ENCODE data around the gene DHCR7.
A peak's percentile ranks its signal among the peaks of the same experiment; 100 is the strongest.

DHCR7 gene

GRCh38 chr11:71456294-71456693 lies 8.1 kb upstream of the DHCR7 start:
- no peak for DNase-seq

DNA sequence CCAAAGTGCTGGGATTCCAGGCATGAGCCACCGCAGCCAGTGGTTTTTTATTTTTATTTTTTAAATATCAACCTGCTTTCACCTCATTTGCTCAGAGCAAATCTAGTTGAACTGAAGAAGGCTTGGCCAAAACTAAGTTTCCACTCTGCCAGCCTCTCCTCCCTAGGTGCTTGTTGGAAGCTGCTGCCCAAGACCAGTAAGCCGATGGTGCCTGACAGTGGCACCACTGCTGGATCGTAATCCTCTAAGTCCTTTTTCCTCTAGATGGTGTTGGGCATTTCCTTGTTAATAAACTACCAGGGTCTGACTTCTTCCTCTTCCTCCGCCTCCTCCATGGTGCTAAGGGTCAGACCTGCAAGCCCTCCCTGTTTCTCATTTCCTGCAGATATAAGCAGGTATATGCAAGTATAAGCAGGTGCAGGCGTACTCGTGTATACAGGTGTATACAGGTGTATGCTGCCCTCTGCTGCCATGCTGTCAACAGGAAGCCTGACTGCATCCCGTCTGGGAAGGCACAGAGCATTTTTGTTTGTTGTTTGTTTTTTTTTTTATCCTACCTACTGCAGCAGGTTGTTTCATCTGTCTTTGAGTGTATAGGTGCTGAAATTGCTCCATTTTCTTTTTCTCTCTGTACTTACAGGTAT lies 6.4 kb upstream of the DHCR7 start:
- DNase-seq, result no peak

DNA sequence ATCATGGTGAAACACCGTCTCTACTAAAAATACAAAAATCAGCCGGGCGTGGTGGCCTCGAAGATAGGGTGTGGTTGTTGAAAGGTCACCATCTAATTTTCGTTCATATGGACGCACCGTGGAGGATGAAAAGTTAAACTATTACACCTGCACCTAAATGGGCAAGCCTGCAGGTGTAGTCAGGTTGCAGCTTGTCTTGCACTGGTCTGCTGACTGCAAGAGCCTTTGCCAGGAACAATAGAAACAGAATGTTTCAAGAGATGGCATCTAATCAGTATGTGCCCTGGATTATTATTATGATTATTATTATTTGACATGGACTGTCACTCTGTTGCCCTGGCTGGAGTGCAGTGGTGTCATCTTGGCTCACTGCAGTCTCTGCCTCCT lies 5.7 kb upstream of the DHCR7 start:
- no peak for DNase-seq

- peak; percentile 92 for DNase-seq
Measured at GRCh38 chr11:71453037-71453917, 5.1 kb upstream of the DHCR7 start, which contains the start of gene NADSYN1. Gene NADSYN1 (plus strand): TSS chr11:71453203. CDS start chr11:71453297, 94 bp downstream.

- DNase-seq, result peak; percentile 52
Measured at GRCh38 chr11:71452199-71453036, 4.2 kb upstream of the DHCR7 start.

- DNase-seq, result no peak
Measured at GRCh38 chr11:71451596-71452198, 3.5 kb upstream of the DHCR7 start.

DNA sequence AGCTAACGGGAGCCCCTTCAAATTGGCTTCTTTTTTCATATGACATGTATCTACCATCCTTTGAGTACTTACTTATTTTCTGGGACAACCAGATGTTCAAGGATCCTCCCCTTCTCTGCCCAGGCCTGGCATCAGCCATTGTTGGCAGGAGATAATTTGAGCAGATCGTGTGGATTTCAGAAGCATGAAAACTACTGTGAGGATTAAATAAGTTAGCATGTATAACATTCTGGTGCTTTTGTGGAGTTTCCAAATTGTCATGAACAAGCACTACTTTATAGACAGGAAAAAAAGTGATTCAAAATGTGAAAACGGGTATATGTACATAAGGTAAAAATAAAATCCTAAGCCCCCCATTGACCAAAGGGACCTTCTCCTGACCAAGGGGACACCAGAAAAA lies 2.7 kb upstream of the DHCR7 start:
- DNase-seq, result no peak

GRCh38 chr11:71450507-71450906 lies 2.3 kb upstream of the DHCR7 start:
- DNase-seq, result no peak

DNA sequence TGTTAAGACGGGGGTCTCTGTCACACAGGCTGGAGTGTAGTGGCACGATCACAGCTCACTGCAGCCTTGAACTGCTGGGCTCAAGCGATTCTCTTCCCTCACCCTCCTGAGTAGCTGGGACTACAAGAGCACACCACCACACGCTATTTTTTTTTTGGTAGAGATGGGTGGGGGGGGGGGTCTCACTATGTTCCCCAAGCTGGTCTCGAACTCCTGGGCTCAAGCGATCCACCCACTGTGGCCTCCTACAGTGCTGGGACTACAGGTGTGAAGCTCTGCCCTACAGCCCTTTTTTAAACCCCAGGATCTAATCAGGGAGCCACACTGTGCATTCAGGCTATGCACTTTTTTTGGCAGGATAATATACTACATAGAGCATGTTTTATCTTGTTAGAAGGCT lies 1.4 kb upstream of the DHCR7 start:
- DNase-seq, result no peak

DNA sequence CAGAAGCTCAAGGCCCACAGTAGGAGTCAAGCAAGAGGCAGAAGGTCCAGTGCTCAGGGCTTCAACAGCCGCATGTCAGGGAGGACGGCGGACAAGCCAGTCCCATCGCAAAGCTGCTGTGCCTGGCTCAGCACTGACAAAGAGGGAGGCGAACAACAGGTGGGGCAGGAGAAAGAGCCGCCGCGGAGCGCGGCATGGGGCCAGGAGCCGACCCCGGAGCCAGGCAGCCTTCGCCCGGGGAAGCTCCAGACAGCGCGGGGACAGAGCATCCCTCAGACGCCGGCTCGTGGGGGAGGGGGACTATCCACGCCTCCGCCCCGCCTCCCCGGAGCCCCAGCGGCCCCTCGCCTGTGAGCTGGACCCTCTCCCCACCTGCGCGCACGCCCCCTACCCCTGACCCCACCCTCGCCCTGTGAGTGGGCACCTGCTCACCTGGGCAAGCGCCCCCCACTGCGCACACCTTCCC lies 369 bp downstream of the DHCR7 start:
- peak; percentile 23 for DNase-seq

DNA sequence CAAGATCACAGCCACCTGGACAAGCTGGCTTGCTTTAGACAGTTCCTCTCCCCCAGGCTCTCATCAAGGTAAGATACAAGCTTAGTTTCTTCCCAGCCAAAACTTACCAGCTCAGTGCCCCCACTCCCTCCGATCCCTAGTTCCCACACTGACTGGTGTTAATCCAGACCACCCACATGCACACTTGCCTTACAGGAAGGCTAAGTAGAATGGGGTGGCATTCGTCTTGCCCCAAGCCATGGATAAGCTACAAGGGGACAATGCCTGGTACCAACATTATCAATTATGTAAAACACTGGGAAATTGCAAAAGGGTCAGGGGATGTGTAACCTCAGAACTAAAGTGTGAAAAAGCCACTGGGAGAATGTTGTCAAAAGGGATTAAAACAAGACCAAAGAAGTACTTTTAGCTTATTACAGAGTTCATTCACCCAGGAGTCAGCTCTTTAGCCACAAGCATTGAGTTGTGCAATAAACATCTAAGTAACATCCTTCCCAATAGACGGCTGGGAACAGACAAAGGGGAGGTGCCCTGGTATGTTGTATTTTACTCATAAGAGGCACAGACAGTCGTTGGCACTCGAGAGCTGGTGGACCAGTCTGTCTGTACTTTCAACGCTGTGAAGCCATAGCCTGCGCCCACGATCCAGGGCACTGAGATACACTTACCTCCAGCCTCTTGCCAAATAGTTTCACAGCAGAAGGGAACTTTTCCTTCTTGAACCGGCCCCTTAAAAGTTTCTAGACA lies 1.1 kb downstream of the DHCR7 start:
- DNase-seq, result no peak

DNA sequence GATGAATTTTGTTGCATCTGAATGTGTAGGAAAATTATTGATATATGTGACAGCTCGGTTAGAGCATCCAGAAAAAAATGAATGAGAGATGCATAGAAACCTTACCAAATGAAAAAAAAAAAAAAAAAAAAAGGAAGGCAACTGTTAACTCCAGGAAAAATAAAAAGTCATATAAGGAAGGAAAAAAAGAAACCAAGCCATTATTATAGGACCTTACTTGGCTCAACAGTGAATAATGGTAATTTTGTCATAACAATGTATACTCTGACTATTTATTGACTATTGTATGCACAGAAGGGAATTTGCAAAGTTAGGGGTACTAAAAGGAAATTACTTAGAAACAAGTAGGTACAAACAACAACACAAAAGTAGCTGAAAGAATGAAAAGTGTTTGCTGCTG lies 2.0 kb downstream of the DHCR7 start:
- no peak for DNase-seq

DNA sequence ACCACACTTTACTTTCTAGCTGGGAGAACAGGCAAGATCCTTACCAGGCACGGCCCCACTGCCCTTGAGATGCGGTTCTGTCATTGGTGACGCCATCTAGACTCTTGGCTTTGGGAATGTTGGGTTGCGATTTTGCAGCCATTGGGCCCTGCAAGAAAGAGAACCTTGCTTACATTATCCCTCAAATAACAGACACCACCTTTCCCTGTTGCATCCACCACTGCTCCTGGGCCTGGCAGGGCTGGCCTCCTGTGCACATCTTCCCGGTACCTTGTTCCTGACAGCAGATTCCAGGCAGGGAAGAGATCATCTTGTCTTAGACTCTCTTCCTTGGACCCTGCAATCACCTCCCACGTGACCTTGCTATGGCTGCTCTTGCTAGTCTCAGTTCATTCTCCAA lies 3.4 kb downstream of the DHCR7 start:
- DNase-seq, result no peak

DNA sequence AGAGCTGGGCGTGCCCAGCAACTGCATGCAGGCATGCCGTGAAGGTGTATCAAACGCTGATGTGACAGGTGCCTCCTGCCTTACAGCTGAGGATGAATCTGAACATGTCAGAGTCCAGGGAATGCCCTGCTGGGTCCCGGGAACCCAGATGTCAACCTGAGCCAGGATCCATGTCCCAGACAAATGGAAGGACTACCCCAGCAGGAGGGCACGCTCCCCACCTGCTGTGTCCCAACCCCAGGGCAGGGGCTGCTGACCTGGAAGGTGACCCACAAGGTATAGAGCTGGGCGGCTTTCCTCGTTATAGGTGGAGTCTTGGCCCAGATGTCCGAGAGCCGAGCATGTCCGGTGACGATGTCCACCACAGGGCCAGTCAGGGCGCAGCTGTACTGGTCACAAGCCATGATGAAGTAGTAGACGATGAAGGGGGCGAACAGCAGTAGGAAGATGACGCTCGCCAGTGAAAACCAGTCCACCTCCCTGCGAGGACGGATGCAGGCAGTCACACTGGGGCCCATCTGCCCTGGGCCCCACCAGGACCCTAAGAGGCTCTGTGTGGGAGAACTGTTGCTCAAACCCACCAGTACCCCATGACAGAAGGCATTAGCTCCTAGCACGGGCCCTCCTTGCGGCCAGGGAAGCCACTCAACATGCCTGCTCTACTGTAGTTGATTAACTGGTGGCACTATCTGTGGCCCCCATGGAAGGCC lies 4.3 kb downstream of the DHCR7 start:
- DNase-seq, result no peak

- DNase-seq, result no peak
Measured at GRCh38 chr11:71442880-71443279, 5.3 kb downstream of the DHCR7 start.

DNA sequence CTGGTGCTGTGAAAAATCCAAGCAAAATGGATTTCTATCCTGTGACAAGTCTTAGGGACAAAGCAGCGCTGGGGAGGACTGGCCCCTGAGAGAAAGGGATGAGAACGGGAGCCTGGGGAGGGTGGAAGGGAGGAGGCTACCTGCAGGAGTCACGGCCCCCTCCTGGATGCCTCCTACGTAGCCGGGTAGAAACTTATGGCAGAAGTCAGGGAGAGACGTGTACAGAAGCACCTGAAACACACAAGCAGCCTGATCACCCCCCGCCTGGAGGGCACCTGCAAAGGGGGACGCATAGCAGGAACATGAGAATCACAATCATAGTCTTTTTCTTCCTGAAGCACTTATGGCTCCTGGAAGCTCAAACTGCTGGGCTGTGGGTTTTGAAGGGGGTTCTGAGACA lies 6.1 kb downstream of the DHCR7 start:
- no peak for DNase-seq

DNA sequence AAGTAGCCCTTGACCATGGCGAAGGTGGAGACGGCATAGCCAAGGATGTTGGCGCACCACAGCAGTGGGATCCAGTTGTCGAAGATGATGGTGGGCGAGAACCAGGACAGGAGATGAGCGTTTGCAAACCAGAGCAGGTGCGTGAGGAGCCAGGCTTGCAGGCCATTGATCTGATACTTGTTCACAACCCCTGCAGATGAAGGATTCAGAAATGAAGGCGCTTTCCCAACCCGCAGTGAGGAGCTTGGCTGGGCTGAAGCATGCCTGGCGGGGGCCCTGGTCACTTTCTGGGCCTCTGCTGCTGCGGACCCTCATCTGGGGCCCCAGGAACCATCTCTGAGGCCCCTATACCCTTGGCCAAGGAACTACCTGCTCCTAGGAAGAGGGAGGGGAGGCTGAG lies 6.9 kb downstream of the DHCR7 start:
- DNase-seq, result no peak

GRCh38 chr11:71440021-71440755 lies 8.0 kb downstream of the DHCR7 start:
- no peak for DNase-seq

DNA sequence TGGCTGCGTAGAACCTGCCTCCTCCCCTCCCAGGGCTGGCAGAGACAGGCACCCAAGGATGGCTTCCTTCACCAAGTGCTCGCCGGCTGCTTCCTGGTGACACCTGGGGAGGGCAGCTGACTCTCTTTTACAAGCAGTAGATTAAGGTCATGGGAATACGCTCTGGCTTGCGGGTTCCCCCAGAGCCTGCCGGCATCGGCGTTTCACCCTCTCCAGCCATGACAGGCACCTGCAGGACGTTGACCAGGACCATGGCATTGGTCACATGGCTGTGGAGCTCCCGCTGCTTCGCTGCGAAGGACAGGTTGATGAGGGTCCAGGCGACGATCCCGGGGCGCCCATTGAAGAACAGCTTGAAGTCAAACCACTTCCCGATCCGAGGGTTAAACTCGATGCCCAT lies 9.5 kb downstream of the DHCR7 start:
- DNase-seq, result no peak

GRCh38 chr11:71437879-71438278 lies 10.3 kb downstream of the DHCR7 start:
- no peak for DNase-seq

- no peak for DNase-seq
Measured at GRCh38 chr11:71437399-71437798, 10.8 kb downstream of the DHCR7 start.

All from stimulated activated CD4-positive, alpha-beta T cell treated with anti-CD3 and anti-CD28 coated beads, Interleukin-1b, Interleukin-23, amount 100 ng/mL, for 48 hours (primary cell).